MM.1S (cell line): Measurements from ENCODE around the gene RAD9B.

ENCODE experiments used
- DNase-seq: peaks from one replicate; pipeline ENCODE4 v3.0.0-alpha.2; 2015
- H2AFZ ChIP-seq: fragments of 300-600 bp; sonication (generic); 2 replicates; pipeline ENCODE4 v1.6.0; 2016; ENCODE audit warnings: antibody characterized with exemption, low read length
- H3F3A ChIP-seq: fragments of 300-600 bp; sonication (generic); 2 replicates; pipeline ENCODE4 v1.6.1; 2016; ENCODE audit warnings: mild to moderate bottlenecking, antibody characterized with exemption, low read length, moderate library complexity, mixed read lengths; ENCODE audit not compliant: insufficient read depth
- H3K27ac ChIP-seq: fragments of 300-600 bp; sonication (generic); 2 replicates; pipeline ENCODE4 v1.5.1; 2016; ENCODE audit warnings: mild to moderate bottlenecking, low read length
- H3K27me3 ChIP-seq: fragments of 300-600 bp; sonication (generic); replicated peaks from 2 replicates; pipeline ENCODE4 v1.6.0; 2016; ENCODE audit warnings: low read length; ENCODE audit not compliant: insufficient read depth
- H3K36me3 ChIP-seq: fragments of 300-600 bp; sonication (generic); replicated peaks from 2 replicates; pipeline ENCODE4 v1.6.1; 2016; ENCODE audit warnings: mild to moderate bottlenecking, low read length, mixed read lengths; ENCODE audit not compliant: insufficient read depth
- H3K4me1 ChIP-seq: fragments of 300-600 bp; sonication (generic); 2 replicates; pipeline ENCODE4 v1.6.1; 2016; ENCODE audit warnings: low read length, mixed read lengths
- H3K4me2 ChIP-seq: fragments of 300-600 bp; sonication (generic); 2 replicates; pipeline ENCODE4 v1.6.0; 2016; ENCODE audit warnings: low read depth, low read length
- H3K4me3 ChIP-seq: fragments of 300-600 bp; sonication (generic); 2 replicates; pipeline ENCODE4 v1.5.1; 2016; ENCODE audit warnings: low read length, mixed read lengths
- H3K79me2 ChIP-seq: fragments of 300-600 bp; sonication (generic); 2 replicates; pipeline ENCODE4 v1.6.1; 2016; ENCODE audit warnings: mixed run types, low read length, mixed read lengths
- H3K9ac ChIP-seq: fragments of 300-600 bp; sonication (generic); 2 replicates; pipeline ENCODE4 v1.6.1; 2016; ENCODE audit warnings: low read length, mixed read lengths
- H3K9me2 ChIP-seq: fragments of 300-600 bp; sonication (generic); replicated peaks from 2 replicates; pipeline ENCODE4 v1.6.1; 2016; ENCODE audit warnings: mild to moderate bottlenecking, low read length, mixed read lengths; ENCODE audit not compliant: insufficient read depth
- H3K9me3 ChIP-seq: fragments of 300-600 bp; sonication (generic); replicated peaks from 2 replicates; pipeline ENCODE4 v1.6.1; 2016; ENCODE audit warnings: mild to moderate bottlenecking, low read length, mixed read lengths; ENCODE audit not compliant: insufficient read depth
- H4K20me1 ChIP-seq: fragments of 300-600 bp; sonication (generic); 2 replicates; pipeline ENCODE4 v1.6.1; 2016; ENCODE audit warnings: mild to moderate bottlenecking, low read length, moderate library complexity, mixed read lengths; ENCODE audit not compliant: insufficient read depth
- CTCF ChIP-seq: fragments of 300-600 bp; sonication (generic); IDR thresholded peaks from 2 replicates; pipeline ENCODE4 v1.5.1; 2016; ENCODE audit warnings: antibody characterized with exemption, low read length, mixed read lengths
- EZH2 ChIP-seq: fragments of 300-600 bp; sonication (generic); optimal IDR thresholded peaks from 2 replicates; pipeline ENCODE3; 2017; ENCODE audit warnings: low read depth, mild to moderate bottlenecking, antibody characterized with exemption, low read length, mixed read lengths
- EZH2phosphoT487 ChIP-seq: fragments of 300-600 bp; sonication (generic); IDR thresholded peaks from 2 replicates; pipeline ENCODE4 v1.6.1; 2018; ENCODE audit warnings: antibody characterized with exemption, low read length

RAD9B gene

GRCh38 chr12:110537605-110538409 is 35.7 kb downstream of the RAD9B start:
- no peaks in the 10 kb centered on the region for H3K9me3 ChIP-seq
- no peak for TF ChIP-seq CTCF
- TF ChIP-seq EZH2 = no peak
- TF ChIP-seq EZH2phosphoT487 = no peak
- H3F3A ChIP-seq = no peaks in the 10 kb centered on the region
- no peak overlapping the region for H3K9ac ChIP-seq
- H3K79me2 ChIP-seq = peaks cover 1% of the 10 kb centered on the region; the same call in 1 of the 2 replicates
- no peak overlapping the region for H3K4me3 ChIP-seq
- no peak for DNase-seq
- no peak overlapping the region for H3K4me2 ChIP-seq
- H3K27ac ChIP-seq = no peak overlapping the region
- H3K4me1 ChIP-seq = peaks cover 8% of the 10 kb centered on the region; the same call in 1 of the 2 replicates
- no peaks in the 10 kb centered on the region for H4K20me1 ChIP-seq
- H3K9me2 ChIP-seq = no peaks in the 10 kb centered on the region
- H3K36me3 ChIP-seq = no peaks in the 10 kb centered on the region
- H2AFZ ChIP-seq = no peak overlapping the region
- no peaks in the 10 kb centered on the region for H3K27me3 ChIP-seq

GRCh38 chr12:110538869-110539622 is 36.9 kb downstream of the RAD9B start:
- no peaks in the 10 kb centered on the region for H3K9me2 ChIP-seq
- no peak overlapping the region for H3K9ac ChIP-seq
- H2AFZ ChIP-seq = no peak overlapping the region
- H3K79me2 ChIP-seq = peaks cover 4% of the 10 kb centered on the region; the same call in 1 of the 2 replicates
- TF ChIP-seq EZH2phosphoT487 = no peak
- no peak for TF ChIP-seq CTCF
- no peak for TF ChIP-seq EZH2
- no peak overlapping the region for H3K27ac ChIP-seq
- no peak for DNase-seq
- H3K36me3 ChIP-seq = no peaks in the 10 kb centered on the region
- no peaks in the 10 kb centered on the region; the same call in 1 of the 2 replicates for H3F3A ChIP-seq
- no peaks in the 10 kb centered on the region for H3K27me3 ChIP-seq
- no peak overlapping the region for H3K4me2 ChIP-seq
- H3K4me3 ChIP-seq = no peak overlapping the region
- H3K9me3 ChIP-seq = no peaks in the 10 kb centered on the region
- H4K20me1 ChIP-seq = no peaks in the 10 kb centered on the region
- H3K4me1 ChIP-seq = peaks cover 3% of the 10 kb centered on the region; the same call in 1 of the 2 replicates

- H3K4me3 ChIP-seq = no peak overlapping the region
- H3K4me1 ChIP-seq = peaks cover 5% of the 10 kb centered on the region; the same call in 1 of the 2 replicates
- no peaks in the 10 kb centered on the region; the same call in 1 of the 2 replicates for H3F3A ChIP-seq
- no peak overlapping the region for H2AFZ ChIP-seq
- H3K79me2 ChIP-seq = peaks cover 4% of the 10 kb centered on the region; the same call in 1 of the 2 replicates
- H3K9ac ChIP-seq = no peak overlapping the region
- H3K27ac ChIP-seq = no peak overlapping the region
- H3K9me2 ChIP-seq = no peaks in the 10 kb centered on the region
- no peak for DNase-seq
- H4K20me1 ChIP-seq = no peaks in the 10 kb centered on the region
- H3K9me3 ChIP-seq = no peaks in the 10 kb centered on the region
- H3K27me3 ChIP-seq = no peaks in the 10 kb centered on the region
- H3K36me3 ChIP-seq = no peaks in the 10 kb centered on the region
- no peak overlapping the region for H3K4me2 ChIP-seq
- no peak for TF ChIP-seq CTCF
- TF ChIP-seq EZH2phosphoT487 = no peak
- TF ChIP-seq EZH2 = no peak
These were observed 37.9 kb downstream of the RAD9B start for GRCh38 chr12:110540048-110540447.
